Measurements from ENCODE around the gene CCAR1. TPM values are rescaled to one million over a fixed set of nuclear protein-coding genes. Genes with fewer than 3 reads are reported as not detected.

The CCAR1 gene
- total and polyA plus RNA-seq, 2 of the 13 experiments (the other 11 are each of a cell fraction or from before 2014, with no cell fraction given) = 74.5 to 81.6 TPM

GRCh38 chr10:68720793-68721672, at the start of gene CCAR1 (continued):
- TF ChIP-seq ARID4A (CRISPR knock-in tag; IDR thresholded peaks at IDR 0.05; ENCODE audit: borderline replicate concordance) (peak; percentile 84), ONECUT2 (CRISPR knock-in tag; IDR thresholded peaks at IDR 0.05) (peak; percentile 76), SMAD1 (CRISPR knock-in tag; IDR thresholded peaks at IDR 0.05; ENCODE audit: borderline replicate concordance, low read depth) (no peak), ZNF549 (CRISPR knock-in tag; IDR thresholded peaks at IDR 0.05) (no peak), SP2 (CRISPR knock-in tag; IDR thresholded peaks at IDR 0.05) (0 out of 2 replicates have a peak, but pooled peaks have one; percentile 18), DNMT3B (CRISPR knock-in tag; conservative IDR thresholded peaks at IDR 0.05) (no peak), ZNF282 (IDR thresholded peaks at IDR 0.05; ENCODE audit: partially characterized antibody) (no peak), TBX3 (IDR thresholded peaks at IDR 0.05; ENCODE audit: borderline replicate concordance) (no peak), CAMTA2 (CRISPR knock-in tag; IDR thresholded peaks at IDR 0.05; ENCODE audit: borderline replicate concordance) (peak; percentile 90; the same call in 1 of the 2 replicates), JUND (CRISPR knock-in tag; IDR thresholded peaks at IDR 0.05) (no peak), ZKSCAN1 (IDR thresholded peaks at IDR 0.05; ENCODE audit: low read length) (no peak), ZNF441 (CRISPR knock-in tag; IDR thresholded peaks at IDR 0.05; ENCODE audit: borderline replicate concordance) (no peak; the same call in 1 of the 2 replicates), CREB1 (IDR thresholded peaks at IDR 0.05) (peak; percentile 75), CREB1 (CRISPR knock-in tag; IDR thresholded peaks at IDR 0.05) (peak; percentile 82), SIX1 (CRISPR knock-in tag; IDR thresholded peaks at IDR 0.05; ENCODE audit: borderline replicate concordance) (no peak), ZNF569 (CRISPR knock-in tag; IDR thresholded peaks at IDR 0.05; ENCODE audit: borderline replicate concordance) (peak; percentile 50; the same call in 1 of the 2 replicates), ZNF616 (CRISPR knock-in tag; IDR thresholded peaks at IDR 0.05; ENCODE audit: low read depth) (no peak), ZBTB2 (CRISPR knock-in tag; IDR thresholded peaks at IDR 0.05; ENCODE audit: low read depth) (no peak), ZNF550 (CRISPR knock-in tag; IDR thresholded peaks at IDR 0.05; ENCODE audit: borderline replicate concordance) (no peak), NFE2L2 (IDR thresholded peaks at IDR 0.05; ENCODE audit: low read length) (no peak), ERF (CRISPR knock-in tag; IDR thresholded peaks at IDR 0.05) (peak; percentile 55; the same call in 1 of the 2 replicates), ZNF737 (CRISPR knock-in tag; IDR thresholded peaks at IDR 0.05; ENCODE audit: borderline replicate concordance) (no peak), KDM2A (CRISPR knock-in tag; IDR thresholded peaks at IDR 0.05; ENCODE audit: borderline replicate concordance, low read depth) (peak; percentile 84), SRY (CRISPR knock-in tag; IDR thresholded peaks at IDR 0.05) (no peak), THYN1 (CRISPR knock-in tag; IDR thresholded peaks at IDR 0.05; ENCODE audit: borderline replicate concordance, low read depth) (no peak), ZNF678 (CRISPR knock-in tag; IDR thresholded peaks at IDR 0.05) (peak; percentile 69), GZF1 (CRISPR knock-in tag; IDR thresholded peaks at IDR 0.05) (no peak)

Measured in HepG2 (cell line).